GM23338 (cell line): ENCODE results near the gene STAC2. TPM values are rescaled to one million over a fixed set of nuclear protein-coding genes. Genes with fewer than 3 reads are reported as not detected.

Source experiments
- ATAC-seq: fragments of 200-7000 bp; cut with Tn5 transposase; 3 replicates; pipeline ENCODE4 v1.9.1; 2020
- DNase-seq: peaks from one replicate; pipeline ENCODE4 v3.0.0-alpha.2; 2015; ENCODE audit warnings: low spot score
- H2AFZ ChIP-seq: fragments of 200-600 bp; sonication (generic); 2 replicates; pipeline ENCODE4 v1.8.0; 2016; ENCODE audit warnings: antibody characterized with exemption, mild to moderate bottlenecking, moderate library complexity
- H3F3A ChIP-seq: fragments of 200-600 bp; sonication (generic); replicated peaks from 2 replicates; pipeline ENCODE4 v1.8.0; 2017; ENCODE audit warnings: antibody characterized with exemption, mixed run types, low read depth
- H3K27ac ChIP-seq: fragments of 200-600 bp; sonication (generic); 2 replicates; pipeline ENCODE4 v1.6.1; 2016; ENCODE audit warnings: low read depth
- H3K27me3 ChIP-seq: fragments of 200-600 bp; sonication (generic); 2 replicates; pipeline ENCODE4 v1.8.0; 2016; ENCODE audit warnings: mild to moderate bottlenecking, mixed run types, moderate library complexity; ENCODE audit not compliant: insufficient read depth
- H3K36me3 ChIP-seq: fragments of 200-600 bp; sonication (generic); 2 replicates; pipeline ENCODE4 v1.8.0; 2016; ENCODE audit warnings: mild to moderate bottlenecking; ENCODE audit not compliant: insufficient read depth
- H3K4me1 ChIP-seq: fragments of 200-600 bp; sonication (generic); 2 replicates; pipeline ENCODE4 v1.8.0; 2016; ENCODE audit warnings: mild to moderate bottlenecking, moderate library complexity; ENCODE audit not compliant: insufficient read depth
- H3K4me2 ChIP-seq: fragments of 200-600 bp; sonication (generic); 2 replicates; pipeline ENCODE4 v1.7.1; 2017; ENCODE audit warnings: mixed run types
- H3K4me3 ChIP-seq: fragments of 200-600 bp; sonication (generic); 2 replicates; pipeline ENCODE4 v1.6.1; 2016; ENCODE audit warnings: mixed run types
- H3K79me2 ChIP-seq: fragments of 200-600 bp; sonication (generic); replicated peaks from 2 replicates; pipeline ENCODE4 v1.8.0; 2017; ENCODE audit warnings: mild to moderate bottlenecking; ENCODE audit not compliant: insufficient read depth
- H3K9me2 ChIP-seq: fragments of 200-600 bp; sonication (generic); 2 replicates; pipeline ENCODE4 v1.8.0; 2017; ENCODE audit not compliant: insufficient read depth
- H4K20me1 ChIP-seq: fragments of 200-600 bp; sonication (generic); replicated peaks from 2 replicates; pipeline ENCODE4 v1.8.0; 2017; ENCODE audit warnings: mild to moderate bottlenecking; ENCODE audit not compliant: insufficient read depth
- H3K27ac Mint-ChIP-seq: 2 replicates; pipeline ENCODE4 v1.8.0; 2020; ENCODE audit warnings: inconsistent platforms, mild to moderate bottlenecking, moderate library complexity, mixed read lengths
- H3K27me3 Mint-ChIP-seq: 3 replicates; pipeline ENCODE4 v1.8.0; 2022; ENCODE audit warnings: low read depth, mild to moderate bottlenecking, moderate library complexity, mixed read lengths, inconsistent platforms; ENCODE audit not compliant: insufficient read depth, poor library complexity
- H3K36me3 Mint-ChIP-seq: 3 replicates; pipeline ENCODE4 v1.8.0; 2021; ENCODE audit warnings: low read depth, mild to moderate bottlenecking, inconsistent platforms, moderate library complexity, mixed read lengths
- H3K4me1 Mint-ChIP-seq: 3 replicates; pipeline ENCODE4 v1.8.0; 2020; ENCODE audit warnings: mild to moderate bottlenecking, inconsistent platforms, mixed read lengths
- H3K4me3 Mint-ChIP-seq: 3 replicates; pipeline ENCODE4 v1.8.0; 2021; ENCODE audit warnings: moderate library complexity, mild to moderate bottlenecking, inconsistent platforms, mixed read lengths
- H3K9me3 Mint-ChIP-seq: 3 replicates; pipeline ENCODE4 v1.8.0; 2020; ENCODE audit warnings: moderate library complexity, mild to moderate bottlenecking, inconsistent platforms, mixed read lengths
- CREB1 ChIP-seq: fragments of 250-450 bp; sonication (Bioruptor Pico); IDR thresholded peaks from 2 replicates; pipeline ENCODE4 v1.5.0; 2020; ENCODE audit warnings: low read depth, mild to moderate bottlenecking, moderate library complexity
- EZH2phosphoT487 ChIP-seq: fragments of 200-600 bp; sonication (generic); IDR thresholded peaks from one replicate; pipeline ENCODE4 v1.8.1; 2018; ENCODE audit warnings: antibody characterized with exemption; ENCODE audit not compliant: unreplicated experiment
- JUNB ChIP-seq: IDR thresholded peaks from one replicate; pipeline ENCODE4 v1.6.1; 2016; ENCODE audit warnings: antibody characterized with exemption; ENCODE audit not compliant: unreplicated experiment
- POLR2AphosphoS5 ChIP-seq: IDR thresholded peaks from 2 replicates; pipeline ENCODE4 v1.6.1; 2016; ENCODE audit warnings: antibody characterized with exemption, low read depth
- STAT1 ChIP-seq: IDR thresholded peaks from one replicate; pipeline ENCODE4 v1.6.1; 2016; ENCODE audit warnings: antibody characterized with exemption; ENCODE audit not compliant: unreplicated experiment
- ZNF114 ChIP-seq: fragments of 250-450 bp; sonication (Bioruptor Pico); IDR thresholded peaks from 2 replicates; pipeline ENCODE4 v1.5.0; 2020; ENCODE audit warnings: mild to moderate bottlenecking, moderate library complexity
- ZNF331 ChIP-seq: fragments of 250-450 bp; sonication (Bioruptor Pico); IDR thresholded peaks from 2 replicates; pipeline ENCODE4 v1.5.0; 2020; ENCODE audit warnings: low read depth, mild to moderate bottlenecking, moderate library complexity
- polyA plus RNA-seq: library from polyadenylated mRNA; unstranded; fragments of >200 nt; fragmentation: Nextera tagmentation; extraction: Ambion mirVana; gene quantifications from 2 replicates; pipeline ENCODE4 v1.2.1, GENCODE V29; 2016
- total RNA-seq: library from RNA; depleted of rRNA; stranded (reverse); fragments of >200 nt; shearing (Covaris generic); gene quantifications from 2 replicates; pipeline ENCODE4 v1.2.3, GENCODE V29; 2014
- TF ChIP-seq, protein P1 (sequence below): IDR thresholded peaks from 2 replicates; pipeline ENCODE4 v1.6.1; 2016; ENCODE audit warnings: antibody characterized with exemption

Gene STAC2
- total and polyA plus RNA-seq, 2 experiments from 2014 or later, result 1.9 to 3.1 TPM

DNA sequence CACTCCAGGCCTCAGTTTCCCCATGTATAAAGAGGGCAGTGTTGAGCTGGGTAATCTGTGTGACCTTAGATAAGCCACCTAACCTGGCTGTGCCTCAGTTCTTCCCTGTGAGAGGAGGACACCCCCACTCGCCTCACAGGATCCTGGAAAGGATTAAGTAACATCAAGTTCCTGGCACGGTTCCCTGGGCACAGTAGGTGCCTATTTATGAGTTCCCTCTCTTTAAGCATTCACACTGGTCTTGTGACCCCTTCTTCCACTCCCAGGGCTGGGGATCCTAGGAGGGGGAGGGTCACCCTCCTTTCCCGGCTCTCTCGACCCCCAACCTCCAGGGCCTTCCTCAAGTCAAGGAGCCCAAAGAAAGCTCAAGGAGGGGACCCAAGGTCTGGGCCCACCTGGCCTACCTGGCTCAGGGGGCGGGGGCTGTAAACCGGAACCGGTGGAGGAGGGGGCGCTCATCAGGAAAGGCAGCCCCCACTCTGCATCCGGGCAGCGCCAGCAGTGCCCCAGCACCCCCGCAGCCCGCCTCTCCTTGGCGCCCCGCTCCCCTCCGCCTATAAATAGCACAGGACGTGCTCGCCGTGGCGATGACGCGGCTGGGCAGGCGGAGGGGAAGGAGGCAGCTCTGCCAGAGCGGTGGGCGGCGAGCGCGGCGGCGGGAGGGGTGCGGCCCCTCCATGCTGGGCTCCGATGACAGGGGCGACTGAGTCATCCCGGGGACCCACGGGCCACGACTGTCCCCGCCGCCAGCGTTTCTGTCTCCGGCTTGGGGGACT is 16.2 kb downstream of the STAC2 start:
- H2AFZ ChIP-seq, result peak overlapping the region; percentile 89; the same call in 1 of the 2 replicates
- Mint-ChIP-seq H3K4me1 (peaks cover 44% of the 10 kb centered on the region), H3K27ac (no peak overlapping the region), H3K9me3 (no peaks in the 10 kb centered on the region; the same call in 2 of the 3 replicates), H3K27me3 (peaks cover 15% of the 10 kb centered on the region), H3K36me3 (peaks cover 11% of the 10 kb centered on the region), H3K4me3 (peak overlapping the region; percentile 69)
- peaks cover 5% of the 10 kb centered on the region for H4K20me1 ChIP-seq
- peak overlapping the region; percentile 61 for H3K4me3 ChIP-seq
- H3K27me3 ChIP-seq, result 0 out of 2 replicates have a peak, but pooled peaks cover 9% of the 10 kb centered on the region
- no peaks in the 10 kb centered on the region for H3K79me2 ChIP-seq
- peak overlapping the region; percentile 89 for H3K4me2 ChIP-seq
- H3K27ac ChIP-seq, result no peak overlapping the region
- TF ChIP-seq CREB1 (CRISPR knock-in tag) (peak; percentile 64), STAT1 (no peak), POLR2AphosphoS5 (peak; percentile 50; the same call in 1 of the 2 replicates), ZNF114 (CRISPR knock-in tag) (no peak), EZH2phosphoT487 (no peak)
- TF ChIP-seq, protein P1, sequence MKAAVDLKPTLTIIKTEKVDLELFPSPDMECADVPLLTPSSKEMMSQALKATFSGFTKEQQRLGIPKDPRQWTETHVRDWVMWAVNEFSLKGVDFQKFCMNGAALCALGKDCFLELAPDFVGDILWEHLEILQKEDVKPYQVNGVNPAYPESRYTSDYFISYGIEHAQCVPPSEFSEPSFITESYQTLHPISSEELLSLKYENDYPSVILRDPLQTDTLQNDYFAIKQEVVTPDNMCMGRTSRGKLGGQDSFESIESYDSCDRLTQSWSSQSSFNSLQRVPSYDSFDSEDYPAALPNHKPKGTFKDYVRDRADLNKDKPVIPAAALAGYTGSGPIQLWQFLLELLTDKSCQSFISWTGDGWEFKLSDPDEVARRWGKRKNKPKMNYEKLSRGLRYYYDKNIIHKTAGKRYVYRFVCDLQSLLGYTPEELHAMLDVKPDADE, result 0 out of 2 replicates have a peak, but pooled peaks have one; percentile 18
- ATAC-seq, result peak; percentile 28
- no peaks in the 10 kb centered on the region for H3K9me2 ChIP-seq
- H3K36me3 ChIP-seq, result peaks cover 8% of the 10 kb centered on the region
- H3F3A ChIP-seq, result peaks cover 19% of the 10 kb centered on the region
- peak; percentile 77 for DNase-seq
- H3K4me1 ChIP-seq, result peaks cover 16% of the 10 kb centered on the region

DNA sequence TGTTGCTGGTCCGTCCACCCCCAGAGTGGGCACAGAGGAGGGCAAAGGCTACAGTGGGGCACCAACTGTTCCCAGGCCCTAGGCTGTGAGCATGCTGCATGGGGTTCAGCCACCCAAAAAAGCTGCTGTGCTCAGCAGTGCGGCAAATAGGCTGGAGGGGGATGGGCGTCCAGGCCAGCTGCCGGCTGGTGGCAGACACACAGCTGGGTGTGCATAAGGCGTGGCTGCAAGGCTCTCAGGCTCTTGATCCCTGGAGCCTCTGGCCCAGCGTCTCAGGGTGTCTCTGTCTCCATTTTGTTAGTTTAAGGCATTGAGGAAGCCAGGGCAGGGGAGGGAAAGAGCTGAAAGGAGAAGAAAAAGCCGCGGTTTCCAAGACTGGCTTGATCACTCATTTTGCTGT is 16.9 kb downstream of the STAC2 start:
- no peaks in the 10 kb centered on the region; the same call in 2 of the 3 replicates for H3K9me3 Mint-ChIP-seq
- Histone ChIP-seq H3K36me3 (peaks cover 14% of the 10 kb centered on the region), H3K79me2 (no peaks in the 10 kb centered on the region), H3K4me2 (peak overlapping the region; percentile 89), H2AFZ (peak overlapping the region; percentile 14; the same call in 1 of the 2 replicates), H3K9me2 (no peaks in the 10 kb centered on the region), H3K4me3 (peak overlapping the region; percentile 61), H3K4me1 (peaks cover 16% of the 10 kb centered on the region), H3F3A (peaks cover 25% of the 10 kb centered on the region), H4K20me1 (peaks cover 11% of the 10 kb centered on the region), H3K27me3 (0 out of 2 replicates have a peak, but pooled peaks cover 9% of the 10 kb centered on the region), H3K27ac (no peak overlapping the region)
- ATAC-seq, result peak; percentile 6
- TF ChIP-seq ZNF331 (CRISPR knock-in tag) (peak; percentile 56; the same call in 1 of the 2 replicates), EZH2phosphoT487 (no peak)
- H3K27ac Mint-ChIP-seq, result no peak overlapping the region
- peaks cover 17% of the 10 kb centered on the region for H3K36me3 Mint-ChIP-seq
- peaks cover 18% of the 10 kb centered on the region for H3K27me3 Mint-ChIP-seq
- no peak for DNase-seq
- peak overlapping the region; percentile 69; the same call in 2 of the 3 replicates for H3K4me3 Mint-ChIP-seq
- H3K4me1 Mint-ChIP-seq, result peaks cover 42% of the 10 kb centered on the region

DNA sequence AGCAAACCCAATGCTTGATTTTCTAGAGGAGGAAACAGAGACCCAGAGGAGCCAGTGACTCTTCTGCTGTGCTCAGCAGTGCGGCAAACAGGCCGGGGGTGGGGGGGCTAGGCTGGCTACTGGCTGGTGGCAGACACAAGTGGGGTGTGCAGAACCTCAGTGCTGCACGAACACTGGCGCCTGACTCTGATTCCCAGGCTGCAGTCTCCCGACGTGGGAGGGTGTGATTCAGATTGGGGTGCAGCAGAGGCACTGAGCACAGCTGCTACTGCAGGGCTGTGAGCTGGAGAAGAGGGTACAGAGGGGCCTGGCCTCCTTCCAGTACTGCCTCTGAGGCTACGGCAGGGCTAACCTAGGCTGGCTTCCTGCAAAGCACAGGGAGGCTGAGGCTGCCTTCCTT is 17.6 kb downstream of the STAC2 start:
- Mint-ChIP-seq H3K4me3 (no peak overlapping the region), H3K27ac (no peak overlapping the region), H3K9me3 (no peaks in the 10 kb centered on the region; the same call in 2 of the 3 replicates), H3K36me3 (peaks cover 24% of the 10 kb centered on the region), H3K4me1 (peaks cover 39% of the 10 kb centered on the region), H3K27me3 (peaks cover 16% of the 10 kb centered on the region)
- H3K4me1 ChIP-seq, result peaks cover 16% of the 10 kb centered on the region
- H3K79me2 ChIP-seq, result no peaks in the 10 kb centered on the region
- 0 out of 2 replicates have a peak, but pooled peaks cover 9% of the 10 kb centered on the region for H3K27me3 ChIP-seq
- peaks cover 22% of the 10 kb centered on the region for H3K36me3 ChIP-seq
- peaks cover 14% of the 10 kb centered on the region for H4K20me1 ChIP-seq
- H3F3A ChIP-seq, result peaks cover 33% of the 10 kb centered on the region
- ATAC-seq (no peak), DNase-seq (no peak)
- H3K4me3 ChIP-seq, result no peak overlapping the region
- no peak overlapping the region for H3K4me2 ChIP-seq
- no peak overlapping the region for H3K27ac ChIP-seq
- H3K9me2 ChIP-seq, result no peaks in the 10 kb centered on the region
- no peak overlapping the region for H2AFZ ChIP-seq
- TF ChIP-seq JUNB (no peak), POLR2AphosphoS5 (no peak)
